LNCaP clone FGC (cell line): Measurements from ENCODE around the gene INS.
A peak's percentile ranks its signal among the peaks of the same experiment; 100 is the strongest.

Experiments
- DNase-seq: peaks from one replicate; pipeline ENCODE4 v3.0.0-alpha.2; 2011; ENCODE audit warnings: low read depth
- H3K4me3 ChIP-seq: 2 replicates; pipeline ENCODE4 v1.5.1; 2011; ENCODE audit warnings: mild to moderate bottlenecking, low read depth, low read length, control low read depth
- TF ChIP-seq, protein P1 (sequence below): IDR thresholded peaks from 2 replicates; pipeline ENCODE4 v1.5.1; 2012; ENCODE audit warnings: mild to moderate bottlenecking; ENCODE audit not compliant: control insufficient read depth, insufficient read depth; ENCODE audit errors: extremely low read depth

Gene INS

DNA sequence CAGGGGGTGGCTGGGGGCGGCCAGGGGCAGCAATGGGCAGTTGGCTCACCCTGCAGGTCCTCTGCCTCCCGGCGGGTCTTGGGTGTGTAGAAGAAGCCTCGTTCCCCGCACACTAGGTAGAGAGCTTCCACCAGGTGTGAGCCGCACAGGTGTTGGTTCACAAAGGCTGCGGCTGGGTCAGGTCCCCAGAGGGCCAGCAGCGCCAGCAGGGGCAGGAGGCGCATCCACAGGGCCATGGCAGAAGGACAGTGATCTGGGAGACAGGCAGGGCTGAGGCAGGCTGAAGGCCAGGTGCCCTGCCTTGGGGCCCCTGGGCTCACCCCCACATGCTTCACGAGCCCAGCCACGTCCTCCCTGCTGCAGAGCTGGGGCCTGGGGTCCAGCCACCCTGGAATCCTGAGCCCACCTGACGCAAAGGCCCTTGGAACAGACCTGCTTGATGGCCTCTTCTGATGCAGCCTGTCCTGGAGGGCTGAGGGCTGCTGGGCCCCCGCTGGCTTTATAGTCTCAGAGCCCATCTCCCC lies at the start of gene INS:
TSS of gene INS (minus strand) at position 474 of the 524 bp plus-strand sequence. CDS start at position 236, 238 bp downstream.
- H3K4me3 ChIP-seq: no peak within 1 kb of the TSS
- DNase-seq: no peak
- TF ChIP-seq, protein P1, sequence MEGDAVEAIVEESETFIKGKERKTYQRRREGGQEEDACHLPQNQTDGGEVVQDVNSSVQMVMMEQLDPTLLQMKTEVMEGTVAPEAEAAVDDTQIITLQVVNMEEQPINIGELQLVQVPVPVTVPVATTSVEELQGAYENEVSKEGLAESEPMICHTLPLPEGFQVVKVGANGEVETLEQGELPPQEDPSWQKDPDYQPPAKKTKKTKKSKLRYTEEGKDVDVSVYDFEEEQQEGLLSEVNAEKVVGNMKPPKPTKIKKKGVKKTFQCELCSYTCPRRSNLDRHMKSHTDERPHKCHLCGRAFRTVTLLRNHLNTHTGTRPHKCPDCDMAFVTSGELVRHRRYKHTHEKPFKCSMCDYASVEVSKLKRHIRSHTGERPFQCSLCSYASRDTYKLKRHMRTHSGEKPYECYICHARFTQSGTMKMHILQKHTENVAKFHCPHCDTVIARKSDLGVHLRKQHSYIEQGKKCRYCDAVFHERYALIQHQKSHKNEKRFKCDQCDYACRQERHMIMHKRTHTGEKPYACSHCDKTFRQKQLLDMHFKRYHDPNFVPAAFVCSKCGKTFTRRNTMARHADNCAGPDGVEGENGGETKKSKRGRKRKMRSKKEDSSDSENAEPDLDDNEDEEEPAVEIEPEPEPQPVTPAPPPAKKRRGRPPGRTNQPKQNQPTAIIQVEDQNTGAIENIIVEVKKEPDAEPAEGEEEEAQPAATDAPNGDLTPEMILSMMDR: no peak

DNA sequence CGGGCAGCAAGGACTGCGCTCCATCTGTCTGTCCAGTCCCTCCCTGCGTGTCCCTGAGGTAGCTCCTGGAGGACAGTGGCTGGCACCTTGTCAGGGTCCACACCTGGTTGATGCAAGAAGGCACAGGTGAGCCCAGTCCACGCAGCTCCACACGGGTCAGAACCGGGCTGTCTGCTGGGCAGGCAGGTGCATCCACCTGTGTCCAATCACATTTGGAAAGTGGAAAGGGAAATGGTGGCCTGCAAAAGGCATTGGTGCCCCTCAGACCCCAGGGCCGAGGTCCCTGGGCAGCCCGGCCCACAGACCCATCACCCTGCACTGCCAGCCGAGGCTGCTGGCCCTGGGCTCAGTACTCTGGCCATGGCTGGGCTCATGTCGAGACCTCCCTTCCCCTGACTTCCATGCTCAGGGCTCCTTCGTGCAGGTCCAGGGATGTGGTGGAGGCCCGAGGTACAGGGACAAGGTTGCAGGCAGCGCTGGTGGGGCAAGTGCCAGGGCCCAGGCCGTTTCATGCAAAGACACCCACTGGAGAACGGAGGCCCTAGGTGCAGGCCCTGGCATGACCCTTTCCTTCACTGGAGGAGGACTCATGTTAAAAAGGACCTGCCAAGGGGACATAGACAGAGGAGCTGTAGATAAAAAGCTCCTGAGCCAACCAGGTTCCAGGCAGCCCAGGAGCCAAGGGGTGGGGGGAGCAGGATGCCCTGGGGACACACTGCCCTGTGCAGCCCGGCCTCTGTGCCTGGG lies 49.5 kb upstream of the INS start:
- TF ChIP-seq, protein P1: no peak
- H3K4me3 ChIP-seq: no peak overlapping the region
- DNase-seq: no peak

DNA sequence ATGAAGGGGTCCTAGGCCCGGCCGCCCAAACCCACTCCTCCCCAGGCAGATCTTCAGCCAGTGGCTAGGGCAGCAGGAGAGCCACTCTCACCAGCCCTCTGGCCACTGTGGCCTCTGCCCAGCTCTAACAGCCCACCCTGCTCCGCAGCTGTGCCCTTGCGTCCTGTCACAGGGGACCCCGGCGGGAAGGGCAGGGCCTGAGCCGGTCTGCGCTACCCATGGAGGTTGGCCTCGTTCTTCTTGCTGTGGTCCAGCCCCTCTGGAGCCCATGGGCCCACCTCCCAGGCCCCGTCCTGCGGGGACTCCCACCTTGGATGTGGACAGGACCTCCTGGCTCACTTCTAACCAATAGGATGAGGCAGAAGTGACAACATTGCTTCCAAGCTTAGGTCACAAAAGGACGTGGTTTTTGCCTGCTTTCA lies 48.9 kb upstream of the INS start:
- DNase-seq: no peak
- TF ChIP-seq, protein P1: no peak
- no peak overlapping the region for H3K4me3 ChIP-seq

DNA sequence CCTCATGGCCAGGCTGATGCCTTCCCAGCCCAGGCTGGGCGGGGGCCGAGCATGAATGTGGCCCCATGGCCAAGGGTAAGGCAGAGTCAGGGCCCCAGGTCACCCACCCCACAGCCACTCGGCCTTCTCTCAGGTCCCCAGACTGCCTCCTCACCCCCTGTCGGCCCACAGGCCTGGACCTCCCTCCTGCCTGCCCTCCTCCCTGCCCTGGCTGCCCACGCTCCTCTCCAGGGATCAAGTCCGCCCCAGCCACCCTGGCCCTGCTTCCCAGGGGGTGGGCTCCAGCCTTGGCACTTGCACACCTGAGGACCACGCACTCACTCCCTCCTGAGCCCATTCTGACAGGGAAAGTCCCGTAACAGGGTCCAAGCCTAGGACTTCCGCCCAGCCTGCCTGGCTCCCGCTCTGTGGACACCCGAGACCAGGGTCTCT lies 48.4 kb upstream of the INS start:
- DNase-seq: no peak
- no peak overlapping the region for H3K4me3 ChIP-seq
- TF ChIP-seq, protein P1: no peak

DNA sequence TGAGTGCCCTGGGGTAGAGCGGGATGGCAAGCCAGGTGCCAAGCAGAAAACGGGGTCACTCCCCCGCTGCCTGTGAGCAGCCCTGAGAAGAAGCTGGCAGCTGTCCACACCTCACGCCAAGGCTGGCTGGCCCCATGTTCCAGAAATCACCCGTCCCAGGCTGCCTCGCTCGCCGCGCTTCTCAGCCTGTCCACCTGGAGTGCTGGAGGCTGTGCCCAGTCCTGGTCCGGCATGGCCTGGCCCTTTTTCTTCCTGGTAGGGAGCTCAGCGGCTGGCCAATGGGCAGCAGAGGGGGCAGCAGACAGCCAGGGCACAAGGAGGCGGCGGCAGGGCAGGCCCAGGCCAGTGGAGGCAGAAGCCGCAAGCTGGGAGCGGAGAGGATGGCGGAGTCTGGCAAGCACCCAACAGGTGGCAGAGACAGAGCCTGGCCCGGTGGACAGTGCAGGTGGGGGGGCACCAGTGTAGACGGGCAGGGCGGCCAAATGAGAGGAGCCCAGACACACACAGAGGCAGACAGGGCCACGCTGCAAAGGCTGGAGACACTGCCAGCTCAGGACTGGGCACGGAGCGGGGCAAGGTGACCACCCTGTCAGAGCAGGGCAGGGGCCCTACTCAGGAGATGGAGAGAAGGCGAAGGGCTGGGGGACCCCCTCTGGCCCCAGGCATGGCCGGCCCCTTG lies 47.8 kb upstream of the INS start:
- TF ChIP-seq, protein P1: peak; percentile 31; the same call in 1 of the 2 replicates
- no peak for DNase-seq
- no peak overlapping the region for H3K4me3 ChIP-seq

DNA sequence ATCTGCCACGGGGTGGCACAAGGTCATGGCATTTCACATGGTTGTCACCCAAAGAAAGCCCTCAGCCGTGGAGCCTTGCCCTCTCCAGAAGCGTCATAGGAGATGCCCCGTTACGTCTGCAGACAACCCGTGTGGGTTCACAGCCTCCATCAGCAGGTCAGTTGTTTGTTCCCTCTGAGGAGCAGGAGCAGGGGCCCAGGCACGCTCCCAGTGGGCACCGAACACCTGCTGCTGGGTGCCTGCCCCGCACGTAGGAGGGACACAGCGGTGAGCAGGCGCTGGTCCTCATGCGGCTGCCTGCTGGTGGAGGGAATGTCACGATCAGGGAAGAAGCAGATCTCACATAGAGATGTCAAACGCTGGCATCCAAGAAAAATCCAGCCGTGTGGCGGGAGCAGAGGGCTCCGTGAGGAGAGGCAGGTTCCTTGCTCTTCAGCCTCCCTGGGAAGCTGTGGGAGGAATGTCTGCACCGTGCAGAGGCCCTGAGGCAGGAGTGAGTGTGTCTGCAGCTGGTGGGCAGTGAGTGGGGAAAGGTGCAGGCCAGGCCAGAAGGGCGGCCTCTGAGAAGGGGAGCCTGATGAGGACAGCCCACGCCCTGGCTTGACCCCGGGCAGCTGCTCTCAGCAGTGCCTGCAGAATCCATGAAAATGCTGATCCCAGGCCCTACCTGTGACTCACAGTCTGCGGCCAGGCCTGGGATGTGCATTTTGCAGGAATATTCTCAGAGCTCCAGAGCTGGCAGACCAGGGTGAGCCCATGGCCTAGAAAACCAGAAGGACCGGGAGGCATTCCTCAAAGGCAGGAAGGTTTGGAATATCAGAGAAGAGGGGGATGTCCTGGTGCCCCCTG lies 47.0 kb upstream of the INS start:
- no peak for DNase-seq
- H3K4me3 ChIP-seq: no peak overlapping the region
- TF ChIP-seq, protein P1: no peak
